ENCODE results near the gene MPZL1. TPM values are rescaled to one million over a fixed set of nuclear protein-coding genes. Genes with fewer than 3 reads are reported as not detected.

Gene MPZL1
- total and polyA plus RNA-seq, 2 of the 13 experiments (the other 11 are each of a cell fraction or from before 2014, with no cell fraction given): 38.0 to 68.7 TPM

DNA sequence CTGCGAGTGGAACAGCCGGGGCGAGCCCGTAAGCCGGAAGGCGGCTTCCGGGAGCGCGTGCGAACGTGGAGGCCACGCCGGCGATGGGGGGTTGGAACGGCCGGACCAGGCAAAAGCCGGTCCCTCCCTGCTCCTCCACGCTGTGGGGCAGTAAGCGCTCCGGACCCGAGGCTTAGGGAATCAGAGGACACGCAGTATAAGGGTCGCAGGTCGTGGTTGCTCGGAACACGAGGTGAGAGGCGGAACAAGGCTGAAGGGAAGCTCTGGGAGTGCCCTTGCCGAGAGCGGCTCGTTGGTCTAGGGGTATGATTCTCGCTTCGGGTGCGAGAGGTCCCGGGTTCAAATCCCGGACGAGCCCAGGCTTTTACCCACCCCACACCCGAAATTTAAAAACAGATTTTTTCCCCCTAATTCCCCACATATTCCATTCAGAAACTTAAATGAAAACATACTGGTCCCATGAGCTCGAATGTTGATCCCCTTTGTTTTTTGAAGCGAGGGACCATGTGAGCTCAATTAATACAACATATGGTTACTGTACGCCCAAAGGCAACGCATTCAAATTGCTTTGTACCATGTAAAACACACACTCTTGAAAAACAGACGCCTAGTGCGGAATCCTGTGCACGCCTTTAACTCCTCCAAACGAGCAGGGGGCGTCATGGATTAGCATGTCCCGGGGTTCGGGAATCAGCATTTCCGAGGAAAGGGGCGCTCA lies 7.2 kb upstream of the MPZL1 start (continued):
- TF ChIP-seq, protein P1, sequence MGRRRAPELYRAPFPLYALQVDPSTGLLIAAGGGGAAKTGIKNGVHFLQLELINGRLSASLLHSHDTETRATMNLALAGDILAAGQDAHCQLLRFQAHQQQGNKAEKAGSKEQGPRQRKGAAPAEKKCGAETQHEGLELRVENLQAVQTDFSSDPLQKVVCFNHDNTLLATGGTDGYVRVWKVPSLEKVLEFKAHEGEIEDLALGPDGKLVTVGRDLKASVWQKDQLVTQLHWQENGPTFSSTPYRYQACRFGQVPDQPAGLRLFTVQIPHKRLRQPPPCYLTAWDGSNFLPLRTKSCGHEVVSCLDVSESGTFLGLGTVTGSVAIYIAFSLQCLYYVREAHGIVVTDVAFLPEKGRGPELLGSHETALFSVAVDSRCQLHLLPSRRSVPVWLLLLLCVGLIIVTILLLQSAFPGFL (CRISPR knock-in tag; IDR thresholded peaks at IDR 0.05): no peak
- TF ChIP-seq STAG1 (CRISPR knock-in tag; IDR thresholded peaks at IDR 0.05): no peak; the same call in 1 of the 2 replicates
- peak; percentile 91 for TF ChIP-seq RNF2 (conservative IDR thresholded peaks at IDR 0.05; ENCODE audit: low read depth)
- TF ChIP-seq, protein P2, sequence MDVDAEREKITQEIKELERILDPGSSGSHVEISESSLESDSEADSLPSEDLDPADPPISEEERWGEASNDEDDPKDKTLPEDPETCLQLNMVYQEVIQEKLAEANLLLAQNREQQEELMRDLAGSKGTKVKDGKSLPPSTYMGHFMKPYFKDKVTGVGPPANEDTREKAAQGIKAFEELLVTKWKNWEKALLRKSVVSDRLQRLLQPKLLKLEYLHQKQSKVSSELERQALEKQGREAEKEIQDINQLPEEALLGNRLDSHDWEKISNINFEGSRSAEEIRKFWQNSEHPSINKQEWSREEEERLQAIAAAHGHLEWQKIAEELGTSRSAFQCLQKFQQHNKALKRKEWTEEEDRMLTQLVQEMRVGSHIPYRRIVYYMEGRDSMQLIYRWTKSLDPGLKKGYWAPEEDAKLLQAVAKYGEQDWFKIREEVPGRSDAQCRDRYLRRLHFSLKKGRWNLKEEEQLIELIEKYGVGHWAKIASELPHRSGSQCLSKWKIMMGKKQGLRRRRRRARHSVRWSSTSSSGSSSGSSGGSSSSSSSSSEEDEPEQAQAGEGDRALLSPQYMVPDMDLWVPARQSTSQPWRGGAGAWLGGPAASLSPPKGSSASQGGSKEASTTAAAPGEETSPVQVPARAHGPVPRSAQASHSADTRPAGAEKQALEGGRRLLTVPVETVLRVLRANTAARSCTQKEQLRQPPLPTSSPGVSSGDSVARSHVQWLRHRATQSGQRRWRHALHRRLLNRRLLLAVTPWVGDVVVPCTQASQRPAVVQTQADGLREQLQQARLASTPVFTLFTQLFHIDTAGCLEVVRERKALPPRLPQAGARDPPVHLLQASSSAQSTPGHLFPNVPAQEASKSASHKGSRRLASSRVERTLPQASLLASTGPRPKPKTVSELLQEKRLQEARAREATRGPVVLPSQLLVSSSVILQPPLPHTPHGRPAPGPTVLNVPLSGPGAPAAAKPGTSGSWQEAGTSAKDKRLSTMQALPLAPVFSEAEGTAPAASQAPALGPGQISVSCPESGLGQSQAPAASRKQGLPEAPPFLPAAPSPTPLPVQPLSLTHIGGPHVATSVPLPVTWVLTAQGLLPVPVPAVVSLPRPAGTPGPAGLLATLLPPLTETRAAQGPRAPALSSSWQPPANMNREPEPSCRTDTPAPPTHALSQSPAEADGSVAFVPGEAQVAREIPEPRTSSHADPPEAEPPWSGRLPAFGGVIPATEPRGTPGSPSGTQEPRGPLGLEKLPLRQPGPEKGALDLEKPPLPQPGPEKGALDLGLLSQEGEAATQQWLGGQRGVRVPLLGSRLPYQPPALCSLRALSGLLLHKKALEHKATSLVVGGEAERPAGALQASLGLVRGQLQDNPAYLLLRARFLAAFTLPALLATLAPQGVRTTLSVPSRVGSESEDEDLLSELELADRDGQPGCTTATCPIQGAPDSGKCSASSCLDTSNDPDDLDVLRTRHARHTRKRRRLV (CRISPR knock-in tag; IDR thresholded peaks at IDR 0.05): peak; percentile 69; the same call in 1 of the 2 replicates
- TF ChIP-seq HIVEP1 (CRISPR knock-in tag; IDR thresholded peaks at IDR 0.05): no peak
- peak; percentile 77; the same call in 1 of the 2 replicates for TF ChIP-seq TOE1 (CRISPR knock-in tag; IDR thresholded peaks at IDR 0.05)
- no peak for TF ChIP-seq HNRNPUL1 (IDR thresholded peaks at IDR 0.05; ENCODE audit: low read depth, low read length)
- TF ChIP-seq, protein P3, sequence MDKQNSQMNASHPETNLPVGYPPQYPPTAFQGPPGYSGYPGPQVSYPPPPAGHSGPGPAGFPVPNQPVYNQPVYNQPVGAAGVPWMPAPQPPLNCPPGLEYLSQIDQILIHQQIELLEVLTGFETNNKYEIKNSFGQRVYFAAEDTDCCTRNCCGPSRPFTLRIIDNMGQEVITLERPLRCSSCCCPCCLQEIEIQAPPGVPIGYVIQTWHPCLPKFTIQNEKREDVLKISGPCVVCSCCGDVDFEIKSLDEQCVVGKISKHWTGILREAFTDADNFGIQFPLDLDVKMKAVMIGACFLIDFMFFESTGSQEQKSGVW (CRISPR knock-in tag; IDR thresholded peaks at IDR 0.05; ENCODE audit: borderline replicate concordance): no peak; the same call in 1 of the 2 replicates
- peak; percentile 73; the same call in 1 of the 2 replicates for TF ChIP-seq SMYD3 (CRISPR knock-in tag; IDR thresholded peaks at IDR 0.05)
- peak; percentile 85 for TF ChIP-seq ZBTB7A (CRISPR knock-in tag; IDR thresholded peaks at IDR 0.05)
- TF ChIP-seq, protein P4, sequence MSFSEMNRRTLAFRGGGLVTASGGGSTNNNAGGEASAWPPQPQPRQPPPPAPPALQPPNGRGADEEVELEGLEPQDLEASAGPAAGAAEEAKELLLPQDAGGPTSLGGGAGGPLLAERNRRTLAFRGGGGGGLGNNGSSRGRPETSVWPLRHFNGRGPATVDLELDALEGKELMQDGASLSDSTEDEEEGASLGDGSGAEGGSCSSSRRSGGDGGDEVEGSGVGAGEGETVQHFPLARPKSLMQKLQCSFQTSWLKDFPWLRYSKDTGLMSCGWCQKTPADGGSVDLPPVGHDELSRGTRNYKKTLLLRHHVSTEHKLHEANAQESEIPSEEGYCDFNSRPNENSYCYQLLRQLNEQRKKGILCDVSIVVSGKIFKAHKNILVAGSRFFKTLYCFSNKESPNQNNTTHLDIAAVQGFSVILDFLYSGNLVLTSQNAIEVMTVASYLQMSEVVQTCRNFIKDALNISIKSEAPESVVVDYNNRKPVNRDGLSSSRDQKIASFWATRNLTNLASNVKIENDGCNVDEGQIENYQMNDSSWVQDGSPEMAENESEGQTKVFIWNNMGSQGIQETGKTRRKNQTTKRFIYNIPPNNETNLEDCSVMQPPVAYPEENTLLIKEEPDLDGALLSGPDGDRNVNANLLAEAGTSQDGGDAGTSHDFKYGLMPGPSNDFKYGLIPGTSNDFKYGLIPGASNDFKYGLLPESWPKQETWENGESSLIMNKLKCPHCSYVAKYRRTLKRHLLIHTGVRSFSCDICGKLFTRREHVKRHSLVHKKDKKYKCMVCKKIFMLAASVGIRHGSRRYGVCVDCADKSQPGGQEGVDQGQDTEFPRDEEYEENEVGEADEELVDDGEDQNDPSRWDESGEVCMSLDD (CRISPR knock-in tag; IDR thresholded peaks at IDR 0.05; ENCODE audit: borderline replicate concordance): no peak; the same call in none of the 2 replicates
- peak; percentile 70; the same call in 1 of the 2 replicates for TF ChIP-seq CBX5 (CRISPR knock-in tag; IDR thresholded peaks at IDR 0.05; ENCODE audit: borderline replicate concordance)
- no peak for TF ChIP-seq KLF9 (CRISPR knock-in tag; IDR thresholded peaks at IDR 0.05; ENCODE audit: low read depth)
- TF ChIP-seq BHLHE40 (IDR thresholded peaks at IDR 0.05; ENCODE audit: low read length): 0 out of 2 replicates have a peak, but pooled peaks have one; percentile 32
- 0 out of 2 replicates have a peak, but pooled peaks have one; percentile 56 for TF ChIP-seq PHF21A (CRISPR knock-in tag; IDR thresholded peaks at IDR 0.05)
- TF ChIP-seq ZNF431 (CRISPR knock-in tag; IDR thresholded peaks at IDR 0.05; ENCODE audit: borderline replicate concordance, low read depth): 0 out of 2 replicates have a peak, but pooled peaks have one; percentile 60
- TF ChIP-seq, protein P5, sequence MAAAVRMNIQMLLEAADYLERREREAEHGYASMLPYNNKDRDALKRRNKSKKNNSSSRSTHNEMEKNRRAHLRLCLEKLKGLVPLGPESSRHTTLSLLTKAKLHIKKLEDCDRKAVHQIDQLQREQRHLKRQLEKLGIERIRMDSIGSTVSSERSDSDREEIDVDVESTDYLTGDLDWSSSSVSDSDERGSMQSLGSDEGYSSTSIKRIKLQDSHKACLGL (CRISPR knock-in tag; IDR thresholded peaks at IDR 0.05): no peak
- TF ChIP-seq ZNF138 (CRISPR knock-in tag; IDR thresholded peaks at IDR 0.05; ENCODE audit: low read depth): no peak
